ENCODE data around the gene GPR87.

Gene GPR87
- long read RNA-seq: 0 reads

GRCh38 chr3:151316267-151316991 is at the start of gene GPR87:
Gene GPR87 (minus strand): TSS chr3:151316820. CDS start chr3:151300100, 16,720 bp downstream.
- DNase-seq (ENCODE audit: low read depth in 1 of 2, low spot score in 1 of 2): no peak
- Histone ChIP-seq H3K27ac (replicated peaks) (no peak within 1 kb of the TSS), H3K4me3 (replicated peaks; ENCODE audit: insufficient read depth, low read length) (no peak within 1 kb of the TSS), H3K27me3 (ENCODE audit: insufficient read depth, poor library complexity, severe bottlenecking) (no peaks in the 10 kb centered on the region)
- TF ChIP-seq POLR2AphosphoS5 (IDR thresholded peaks at IDR 0.05; ENCODE audit: low read depth) (no peak), CTCF (IDR thresholded peaks at IDR 0.05; ENCODE audit: insufficient read depth, low read length) (no peak), SPI1 (IDR thresholded peaks at IDR 0.05; ENCODE audit: borderline replicate concordance, low read depth) (no peak)

DNA sequence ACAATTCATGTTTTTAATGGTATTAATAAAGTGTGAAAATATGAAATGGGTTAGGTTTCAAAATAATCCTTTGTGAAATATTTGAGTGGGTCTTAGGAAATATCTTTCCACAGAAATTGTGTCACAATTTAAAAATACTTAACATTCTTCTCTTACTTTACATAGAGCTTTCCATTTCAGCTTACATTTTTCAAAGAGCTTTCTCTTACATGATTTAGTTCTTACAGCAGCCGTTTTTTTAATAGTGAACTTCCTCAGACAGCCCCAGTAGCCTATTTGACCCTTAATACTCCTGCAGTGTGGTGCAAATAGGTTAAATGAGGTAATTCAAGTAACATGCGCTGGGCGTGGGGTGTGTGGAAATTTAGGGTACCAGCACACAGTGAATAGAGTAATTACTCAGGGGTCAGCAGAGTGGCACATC is 46.1 kb upstream of the GPR87 start:
- Histone ChIP-seq H3K27ac (replicated peaks) (peak overlapping the region; percentile 32), H3K27me3 (ENCODE audit: insufficient read depth, poor library complexity, severe bottlenecking) (no peaks in the 10 kb centered on the region), H3K4me3 (replicated peaks; ENCODE audit: insufficient read depth, low read length) (no peak overlapping the region)
- DNase-seq (ENCODE audit: low read depth in 1 of 2, low spot score in 1 of 2): peak; percentile 75 to 77
- TF ChIP-seq SPI1 (IDR thresholded peaks at IDR 0.05; ENCODE audit: borderline replicate concordance, low read depth): no peak; the same call in 1 of the 2 replicates
- TF ChIP-seq GABPA (IDR thresholded peaks at IDR 0.05; ENCODE audit: low read depth): no peak
- no peak for TF ChIP-seq REST (IDR thresholded peaks at IDR 0.05; ENCODE audit: insufficient replicate concordance, low read depth)
- no peak for TF ChIP-seq CTCF (IDR thresholded peaks at IDR 0.05; ENCODE audit: insufficient read depth, low read length)
- no peak for TF ChIP-seq POLR2AphosphoS5 (IDR thresholded peaks at IDR 0.05; ENCODE audit: low read depth)

DNA sequence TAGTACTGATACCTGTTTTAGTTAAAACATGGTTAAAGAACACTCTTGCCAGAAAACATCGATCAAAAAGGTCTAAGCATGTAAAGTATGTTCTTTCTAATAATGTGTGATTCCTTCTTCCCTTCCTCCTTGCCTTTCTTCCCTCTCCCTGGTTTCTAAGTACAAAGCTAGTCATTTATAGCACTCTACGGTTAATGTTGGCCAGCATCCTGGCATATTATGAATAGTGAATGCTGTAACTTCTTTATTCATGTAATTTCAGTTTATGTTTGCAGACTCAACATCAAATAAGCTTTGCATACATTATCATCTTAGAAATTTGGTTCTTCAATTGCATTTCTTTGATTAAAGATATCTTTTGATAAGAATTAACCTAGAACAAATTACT is 40.8 kb upstream of the GPR87 start:
- TF ChIP-seq POLR2AphosphoS5 (IDR thresholded peaks at IDR 0.05; ENCODE audit: low read depth) (no peak), CTCF (IDR thresholded peaks at IDR 0.05; ENCODE audit: insufficient read depth, low read length) (no peak), SPI1 (IDR thresholded peaks at IDR 0.05; ENCODE audit: borderline replicate concordance, low read depth) (no peak), GABPA (IDR thresholded peaks at IDR 0.05; ENCODE audit: low read depth) (no peak), REST (IDR thresholded peaks at IDR 0.05; ENCODE audit: insufficient replicate concordance, low read depth) (no peak)
- Histone ChIP-seq H3K4me3 (replicated peaks; ENCODE audit: insufficient read depth, low read length) (no peak overlapping the region), H3K27me3 (ENCODE audit: insufficient read depth, poor library complexity, severe bottlenecking) (no peaks in the 10 kb centered on the region), H3K27ac (replicated peaks) (peak overlapping the region; percentile 7; the same call in 1 of the 2 replicates)
- no peak for DNase-seq (ENCODE audit: low read depth in 1 of 2, low spot score in 1 of 2)

Data from HL-60 (cell line).